CD4-positive, alpha-beta T cell treated with Interferon alpha-2 for 1 hour (primary cell): ENCODE data around the gene ROR2.

Experiments
- DNase-seq, 2 donors: peaks; one replicate each; pipeline ENCODE4 v3.0.0-alpha.2; 2020 to 2022

The ROR2 gene

DNA sequence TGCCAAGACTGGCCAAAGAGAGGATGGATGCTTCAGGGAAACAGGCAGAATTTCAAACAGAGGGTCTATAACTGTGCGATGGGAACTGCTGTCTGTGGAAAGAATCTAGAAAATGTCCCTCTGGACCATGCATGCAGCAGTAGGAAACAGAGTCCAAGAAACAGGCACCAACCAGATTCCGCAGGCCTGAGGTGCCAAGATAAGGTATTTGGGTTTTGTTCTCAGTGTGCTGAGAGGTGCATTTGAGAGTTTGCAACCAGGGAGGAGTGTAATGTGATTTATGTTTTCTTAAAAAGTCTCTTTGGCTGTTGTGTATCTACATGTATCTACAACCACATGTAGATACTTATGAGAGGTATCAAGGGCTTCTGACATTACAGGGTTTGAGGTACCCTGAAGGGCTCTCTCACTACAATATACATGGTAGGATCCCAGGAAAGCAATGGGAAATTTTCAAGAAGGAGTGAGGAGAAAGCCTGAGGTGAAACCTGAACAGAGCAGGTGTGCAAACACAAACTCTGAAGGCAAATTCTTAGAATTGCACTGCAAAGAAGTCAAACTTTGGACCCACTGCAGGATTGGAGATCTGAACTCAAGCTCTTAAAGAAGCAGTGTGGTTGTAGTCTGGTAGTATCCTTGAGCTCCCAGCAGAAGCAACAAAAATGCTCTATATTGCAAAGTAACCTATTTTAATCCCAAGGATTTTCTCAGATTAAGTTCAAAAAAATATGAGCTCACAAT, 343.6 kb downstream of the ROR2 start:
- DNase-seq = no peak

DNA sequence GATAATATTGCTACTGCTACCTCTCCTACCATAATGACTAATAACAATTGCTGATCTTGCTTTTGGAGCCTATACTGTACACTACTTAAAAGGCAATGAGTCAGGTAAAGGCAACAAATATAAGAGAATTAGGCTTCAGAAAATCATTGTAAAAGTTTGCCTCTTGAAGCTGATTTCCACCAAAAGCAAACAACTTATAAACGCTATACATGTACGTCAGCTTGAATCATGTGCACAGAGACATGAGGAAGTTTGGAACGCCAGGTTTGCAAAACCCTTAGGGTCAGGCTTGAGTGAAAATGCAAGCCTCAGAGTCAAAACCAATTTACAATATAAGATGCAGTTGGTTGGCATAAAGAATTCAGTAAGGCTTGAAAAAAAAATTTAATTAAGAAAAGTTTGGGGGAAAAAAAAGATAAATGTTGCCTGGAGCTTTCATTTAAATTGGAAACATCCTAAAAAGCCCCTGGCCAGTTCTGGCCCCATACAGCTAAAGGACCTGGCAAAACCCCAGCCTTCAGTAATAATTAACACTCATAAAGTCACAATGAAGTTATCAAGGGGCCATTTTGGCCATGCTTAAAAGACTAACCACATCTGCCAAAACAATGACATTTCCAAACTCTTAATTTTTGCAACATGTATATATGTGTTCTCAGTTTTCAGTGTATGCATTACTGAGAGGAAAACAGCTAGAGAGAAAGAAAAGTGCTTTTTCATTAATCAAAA, 345.4 kb downstream of the ROR2 start:
- no peak for DNase-seq

DNA sequence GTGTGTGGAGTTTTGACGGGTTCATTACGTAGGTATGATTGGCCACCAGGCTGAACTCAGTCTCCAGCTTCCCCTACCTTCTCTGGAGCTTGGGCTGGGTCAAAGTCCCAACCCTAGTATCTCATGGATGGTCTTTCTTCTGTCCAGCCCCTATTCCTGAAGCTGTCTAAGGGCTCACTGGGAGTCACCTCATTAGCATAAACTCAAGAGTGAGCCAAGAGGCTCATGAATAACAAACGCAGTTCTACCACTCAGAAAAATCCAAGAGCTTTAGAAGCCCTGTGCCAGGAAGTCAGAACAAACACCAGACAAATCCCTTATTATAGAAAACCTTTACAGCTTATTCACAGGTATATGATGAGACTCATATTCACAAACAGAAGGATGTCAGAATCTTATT, 346.1 kb downstream of the ROR2 start:
- no peak for DNase-seq

DNA sequence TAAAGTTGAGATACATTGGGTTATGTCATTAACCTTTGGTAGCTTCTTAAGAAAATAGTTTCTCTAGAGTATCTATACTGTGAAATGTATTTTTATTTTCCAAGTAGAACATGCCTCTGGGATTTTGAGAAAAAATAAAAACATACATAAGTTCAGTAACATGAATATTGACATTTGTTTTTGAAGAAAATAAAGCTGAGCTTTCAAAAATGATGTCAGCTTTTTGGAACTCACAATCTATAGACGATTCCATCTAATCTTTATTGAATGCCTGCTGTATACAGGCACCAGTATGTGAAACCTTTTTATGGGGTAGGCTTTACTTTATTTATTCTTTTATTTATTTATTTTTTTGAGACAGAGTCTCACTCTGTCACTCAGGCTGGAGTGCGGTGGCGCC, 350.5 kb downstream of the ROR2 start:
- no peak for DNase-seq

DNA sequence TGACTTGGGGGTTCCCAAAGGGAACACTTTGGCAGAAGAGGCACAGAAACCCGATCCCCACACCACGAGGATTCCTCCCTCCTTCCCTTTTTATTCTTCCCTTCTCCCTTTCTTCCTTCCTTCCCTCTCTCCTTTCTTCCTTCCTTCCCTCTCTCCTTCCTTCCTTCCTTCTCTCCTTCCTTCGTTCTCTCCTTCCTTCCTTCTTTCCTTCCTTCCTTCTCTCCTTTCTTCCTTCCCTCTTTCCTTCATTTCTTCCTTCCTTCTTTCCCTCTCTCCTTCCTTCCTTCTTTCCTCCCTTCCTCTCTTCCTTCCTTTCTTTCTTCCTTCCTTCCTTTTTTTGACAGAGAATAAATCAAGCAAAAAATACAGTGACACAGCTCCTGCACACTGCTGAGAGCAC, 358.4 kb downstream of the ROR2 start:
- no peak for DNase-seq

DNA sequence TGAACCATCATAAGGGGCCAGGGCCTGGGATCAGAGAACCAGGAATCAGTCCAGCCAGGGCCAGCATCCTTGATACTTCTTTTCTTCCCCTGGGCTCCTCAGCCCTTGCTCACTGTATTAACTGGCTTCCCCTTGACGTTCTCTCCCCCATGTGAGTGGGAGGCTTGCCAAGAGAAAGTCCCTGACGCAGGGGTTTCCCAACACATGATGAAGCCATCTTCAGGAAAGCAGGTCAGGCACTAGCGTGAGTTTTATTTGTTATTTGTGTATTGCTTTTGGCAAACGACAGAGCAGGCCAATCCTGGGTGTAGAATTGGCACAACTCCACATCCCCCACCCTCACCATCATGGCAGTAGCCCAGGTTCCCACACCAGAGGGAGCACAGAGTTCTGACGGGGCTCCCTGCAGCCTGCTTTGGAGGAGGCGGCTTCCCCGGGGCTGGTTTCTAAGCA, 360.9 kb downstream of the ROR2 start:
- DNase-seq = no peak

DNA sequence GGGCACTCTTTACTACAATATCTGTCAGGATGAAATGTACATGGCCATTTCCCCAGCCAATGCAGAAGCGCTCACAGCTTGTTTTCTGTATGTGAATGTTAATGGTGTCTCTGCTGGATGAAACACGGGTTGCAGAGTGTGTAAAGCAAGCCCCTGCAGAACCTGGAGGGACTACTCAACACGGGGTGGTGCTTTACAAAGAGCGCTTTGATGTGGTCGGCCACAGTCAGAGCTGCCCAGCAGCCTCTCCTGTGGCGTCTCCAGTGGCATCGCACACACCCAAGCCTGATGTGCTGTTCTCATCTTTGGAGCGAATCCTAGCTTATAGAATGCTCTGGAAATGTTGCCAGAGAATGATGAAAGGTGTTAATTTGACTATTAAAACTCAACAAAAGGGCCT, 363.7 kb downstream of the ROR2 start:
- no peak for DNase-seq

DNA sequence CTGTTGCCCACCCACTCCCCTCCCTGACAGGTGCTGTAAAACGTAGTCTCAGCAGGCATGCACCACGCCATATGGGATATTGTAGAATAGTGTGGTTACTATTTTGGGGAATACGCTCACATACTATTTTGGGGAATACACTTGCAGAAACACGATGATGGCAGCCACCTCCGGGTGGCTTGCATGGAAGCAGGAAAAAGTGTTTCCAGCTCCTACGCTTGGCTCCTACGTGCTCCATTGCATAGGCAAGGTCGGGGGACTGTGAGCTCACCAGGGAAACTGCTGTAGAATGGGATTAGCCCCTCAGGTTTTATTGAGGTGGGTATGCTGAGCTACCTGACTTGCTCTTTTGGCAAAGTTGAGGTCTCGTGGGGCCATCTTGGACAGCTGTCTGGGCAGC, 366.1 kb downstream of the ROR2 start:
- no peak for DNase-seq

DNA sequence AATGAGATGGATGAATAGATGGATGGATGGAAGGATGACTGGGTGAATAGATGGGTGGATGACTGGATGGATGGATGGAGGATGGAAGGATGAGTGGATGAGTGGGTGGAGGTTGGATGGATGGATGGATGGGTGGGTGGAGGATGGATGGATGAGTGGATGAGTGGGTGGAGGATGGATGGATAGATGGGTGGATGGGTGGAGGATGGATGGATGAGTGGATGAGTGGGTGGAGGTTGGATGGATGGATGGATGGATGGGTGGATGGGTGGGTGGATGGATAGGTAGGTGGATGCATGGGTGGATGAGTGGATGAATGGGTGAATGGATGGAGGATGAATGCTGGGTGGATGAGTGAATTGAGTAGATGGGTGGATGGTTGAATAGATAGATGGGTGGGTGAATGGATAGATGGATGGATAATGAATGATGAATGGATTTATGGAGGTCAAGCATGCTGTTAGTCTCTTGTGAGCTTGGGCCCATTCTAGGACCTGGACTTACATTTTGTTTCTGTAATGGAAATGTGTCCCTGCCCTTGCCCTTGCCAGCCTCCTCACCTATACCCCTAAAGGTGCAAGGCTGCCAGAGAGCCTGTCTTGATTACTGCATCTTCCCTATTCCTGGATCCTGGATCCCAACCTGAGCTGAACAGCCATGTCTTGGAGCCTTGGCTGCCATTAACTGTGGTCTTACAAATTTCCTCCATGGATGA, 366.7 kb downstream of the ROR2 start:
- no peak for DNase-seq

DNA sequence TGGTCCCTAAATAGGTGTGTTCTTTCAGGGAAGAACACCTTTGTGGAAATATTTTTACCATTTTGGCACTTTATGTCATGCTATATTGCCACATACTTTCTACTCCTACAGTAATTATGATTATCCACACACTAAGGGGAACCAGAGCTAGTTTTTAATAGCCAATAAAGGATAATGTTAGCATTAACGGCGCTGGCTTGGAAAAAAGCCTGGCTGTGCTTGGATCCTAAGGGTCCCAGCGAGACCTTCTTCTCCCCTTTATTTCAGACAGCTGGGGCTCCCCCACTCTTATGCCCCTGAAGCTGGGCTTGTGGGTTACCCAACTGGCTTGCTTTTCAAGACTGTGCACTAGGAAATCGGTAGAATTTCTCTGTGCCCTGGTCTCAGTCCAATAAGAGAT, 367.8 kb downstream of the ROR2 start:
- no peak for DNase-seq

DNA sequence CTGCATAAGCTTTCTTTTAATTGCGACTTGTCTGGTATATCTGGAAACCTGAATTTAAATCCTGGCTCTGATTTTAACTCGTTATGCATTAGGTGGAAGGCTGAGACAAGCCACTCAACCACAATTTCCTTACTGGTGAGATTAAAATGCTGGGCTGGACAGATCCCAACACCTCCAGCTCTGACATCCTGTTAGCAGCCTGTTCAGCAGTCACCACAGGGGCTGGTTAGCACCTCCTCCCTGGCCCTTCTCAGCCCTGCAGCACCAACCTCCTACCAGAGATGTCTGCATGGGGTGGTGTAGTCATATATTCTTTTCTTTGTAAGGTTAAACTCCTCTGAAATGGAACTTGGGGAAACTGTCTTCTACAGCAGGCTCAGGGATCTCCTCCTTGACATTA, 369.9 kb downstream of the ROR2 start:
- peak in 1 of 2 donors; percentile 9 for DNase-seq

DNA sequence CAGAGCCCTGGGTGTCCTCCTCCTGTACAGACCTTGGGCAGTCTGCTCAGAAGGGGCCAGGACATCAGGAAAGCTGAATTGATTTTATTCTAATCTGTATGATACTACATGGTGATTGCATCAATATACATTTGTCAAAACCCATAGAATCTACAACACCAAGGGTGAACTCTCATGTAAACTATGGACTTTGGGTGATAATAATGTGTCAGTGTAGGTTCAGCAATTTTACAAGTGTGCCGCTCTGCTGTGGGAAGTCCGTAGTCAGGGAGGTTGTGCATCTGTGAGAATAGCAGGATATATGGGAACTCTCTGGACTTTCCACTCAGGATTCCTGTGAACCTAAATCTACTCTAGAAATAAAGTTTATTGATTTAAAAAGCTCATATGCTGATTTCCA, 371.1 kb downstream of the ROR2 start:
- no peak for DNase-seq

DNA sequence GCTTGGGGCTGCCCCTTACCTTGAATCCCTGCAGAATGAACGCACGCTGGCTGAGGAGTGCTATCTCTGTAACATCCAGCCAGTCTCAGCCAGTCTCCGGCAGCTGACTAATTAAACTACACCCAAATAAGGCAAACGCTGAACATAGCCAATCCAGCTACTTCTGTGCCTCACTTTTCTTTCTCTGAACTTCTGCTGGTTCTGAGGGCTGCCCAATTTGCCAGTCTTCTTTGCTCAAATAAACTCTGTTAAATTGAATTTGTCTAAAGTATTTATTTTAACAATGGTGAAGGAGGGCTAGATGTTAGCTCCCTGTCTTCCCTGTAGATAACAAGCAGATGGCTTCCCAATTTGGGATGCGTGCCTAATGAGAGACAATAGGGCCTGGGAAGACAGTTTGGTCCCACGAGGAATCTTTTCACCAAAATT, 372.4 kb downstream of the ROR2 start:
- no peak for DNase-seq

DNA sequence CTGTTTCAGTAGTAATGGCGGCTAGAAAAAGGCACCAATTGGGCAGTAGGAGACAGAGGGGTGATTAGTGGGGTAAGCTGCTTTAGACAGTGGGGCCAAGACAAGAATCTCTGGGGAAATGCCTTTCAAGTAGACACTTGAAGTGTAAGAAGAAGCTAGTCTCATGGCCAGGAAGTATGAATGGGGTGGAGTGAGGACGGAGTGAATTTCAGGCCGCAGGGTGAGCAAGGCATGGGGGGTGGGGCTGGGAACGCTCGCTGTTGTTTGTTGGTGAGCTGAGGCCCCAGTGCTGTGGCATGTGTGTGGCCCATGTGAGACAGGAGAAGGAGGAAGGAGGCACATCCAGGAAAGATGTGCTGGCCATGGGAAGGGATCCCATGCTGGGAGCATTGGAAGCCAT, 377.2 kb downstream of the ROR2 start:
- DNase-seq = no peak

DNA sequence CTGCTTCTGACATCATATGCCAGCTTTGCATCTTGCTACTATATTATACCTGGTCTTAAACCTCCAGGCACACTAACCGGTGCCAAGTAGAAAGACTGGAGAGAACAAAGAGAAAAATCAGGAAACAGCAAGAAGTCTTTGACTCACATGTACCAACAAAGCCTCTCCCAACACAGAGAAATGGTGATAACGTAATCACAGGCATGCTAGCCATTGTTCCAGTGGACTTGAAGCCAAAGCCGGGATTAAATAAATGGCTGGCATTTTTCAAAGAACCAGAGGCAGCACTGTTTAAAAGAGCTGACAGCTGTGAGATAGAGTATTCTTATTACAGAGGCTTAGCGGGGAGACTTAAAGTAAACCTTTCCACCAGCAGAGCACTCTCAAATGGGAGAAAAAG, 378.0 kb downstream of the ROR2 start:
- DNase-seq = no peak

DNA sequence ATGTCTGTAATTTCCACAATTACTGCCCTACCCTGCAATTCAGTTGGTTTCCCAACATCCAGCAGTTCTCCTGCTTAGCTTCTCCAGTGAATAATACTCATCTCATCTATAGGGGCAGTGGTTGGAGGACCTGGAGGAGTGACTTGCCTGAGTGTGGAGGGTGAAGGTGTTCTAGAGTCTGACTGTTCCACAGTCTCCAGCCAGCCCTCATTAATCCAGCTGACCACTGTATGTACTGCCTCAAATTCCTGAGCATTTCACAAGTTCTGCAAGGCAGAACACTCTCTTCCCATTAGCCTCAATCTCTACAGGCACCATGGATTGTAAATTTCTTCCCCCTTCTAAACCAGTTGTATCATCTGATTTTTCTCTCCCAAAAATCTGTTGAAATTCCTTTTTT, 379.0 kb downstream of the ROR2 start:
- DNase-seq = no peak

DNA sequence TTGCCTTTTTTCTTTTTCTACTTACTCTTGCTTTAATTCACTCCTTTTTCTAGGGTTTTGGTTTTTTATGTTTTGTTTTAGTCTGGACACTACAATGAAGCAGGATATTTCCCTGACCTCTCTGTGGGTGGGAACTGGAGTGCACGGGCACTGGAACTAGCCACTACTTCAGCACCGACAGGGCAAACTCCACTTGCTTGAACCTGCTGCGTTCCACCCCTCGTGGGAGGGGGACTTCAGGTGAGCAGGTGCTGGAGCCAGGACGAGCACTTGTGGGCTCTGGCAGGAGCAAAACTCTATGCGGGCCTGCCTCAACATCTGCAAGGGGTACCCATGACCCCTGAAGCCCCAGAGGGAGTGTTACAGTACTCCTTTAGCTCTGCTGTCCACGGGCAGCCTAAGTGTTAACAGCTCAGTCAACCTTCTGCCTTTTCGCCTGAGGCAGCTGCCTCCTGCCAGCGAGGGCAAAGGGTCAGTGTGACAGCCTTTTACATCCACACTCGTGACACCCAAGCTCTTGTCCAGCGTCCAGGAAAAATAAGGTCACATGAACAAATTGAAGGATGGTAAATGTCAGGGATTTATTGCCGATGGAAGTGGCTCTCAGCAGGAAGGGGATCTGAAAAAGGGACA, 382.3 kb downstream of the ROR2 start:
- no peak for DNase-seq

DNA sequence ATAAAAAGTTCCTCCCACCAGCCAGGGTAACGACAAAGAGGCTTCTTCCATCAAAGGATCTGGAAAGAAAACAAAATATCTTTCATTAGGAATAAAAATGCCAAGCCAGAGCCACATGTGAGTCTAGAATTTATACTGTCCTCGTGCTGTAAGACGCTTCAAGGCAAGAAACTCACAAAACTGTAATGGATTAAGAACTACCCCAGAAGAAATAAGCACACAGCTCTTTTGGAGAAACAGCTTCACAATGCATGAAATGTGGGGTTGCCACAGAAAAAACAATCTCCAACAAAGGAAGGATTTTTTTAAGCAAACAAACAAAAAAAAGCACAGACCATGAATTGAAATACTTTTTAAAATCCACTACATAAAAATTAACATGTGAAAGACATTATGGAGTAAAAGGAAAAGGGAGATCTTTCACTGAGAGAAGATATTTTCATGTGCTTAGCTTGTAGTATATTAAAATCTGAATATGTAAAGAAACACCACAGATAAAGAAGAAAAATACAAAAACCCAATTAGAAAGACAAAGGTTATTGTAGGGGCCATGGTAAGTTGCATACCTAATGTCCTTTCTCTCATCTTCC, 385.9 kb downstream of the ROR2 start:
- DNase-seq = no peak

DNA sequence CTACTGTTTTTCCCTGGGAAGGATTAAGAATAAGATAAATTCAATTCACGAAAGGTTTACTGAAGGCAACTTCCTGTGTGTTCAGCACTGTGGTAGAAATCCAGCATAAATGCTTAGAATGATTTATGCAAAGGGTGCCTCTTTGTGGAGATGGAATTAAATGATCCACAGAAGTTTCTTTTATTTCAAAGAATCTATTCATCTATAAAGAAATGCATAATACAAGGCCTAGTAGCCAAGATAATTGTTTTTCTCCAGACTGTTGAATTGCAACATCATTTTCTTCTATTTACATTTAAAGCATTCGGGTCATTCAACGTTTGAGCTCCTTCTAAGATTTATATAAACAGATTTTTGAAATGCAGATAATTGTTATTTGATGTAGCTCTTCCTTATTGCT, 387.6 kb downstream of the ROR2 start:
- no peak for DNase-seq

DNA sequence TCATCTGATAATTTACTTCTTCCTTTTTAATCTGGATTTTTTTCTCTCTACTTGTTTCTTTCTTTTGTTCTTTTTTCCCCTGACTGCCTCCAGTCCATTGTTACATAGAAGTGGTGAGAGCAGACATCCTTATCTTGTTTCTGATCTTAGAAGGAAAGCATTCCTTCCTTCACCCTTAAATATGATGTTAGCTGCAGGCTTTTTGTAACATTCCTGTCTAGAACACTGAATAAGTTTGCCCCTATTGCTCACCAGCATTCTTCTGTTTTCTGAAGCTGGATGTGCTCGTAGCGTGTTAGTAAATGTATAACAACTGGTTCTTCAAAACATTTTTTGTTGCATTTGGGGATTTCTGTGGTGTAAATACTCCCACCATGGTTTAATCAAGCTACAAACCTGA, 389.7 kb downstream of the ROR2 start:
- no peak for DNase-seq

DNA sequence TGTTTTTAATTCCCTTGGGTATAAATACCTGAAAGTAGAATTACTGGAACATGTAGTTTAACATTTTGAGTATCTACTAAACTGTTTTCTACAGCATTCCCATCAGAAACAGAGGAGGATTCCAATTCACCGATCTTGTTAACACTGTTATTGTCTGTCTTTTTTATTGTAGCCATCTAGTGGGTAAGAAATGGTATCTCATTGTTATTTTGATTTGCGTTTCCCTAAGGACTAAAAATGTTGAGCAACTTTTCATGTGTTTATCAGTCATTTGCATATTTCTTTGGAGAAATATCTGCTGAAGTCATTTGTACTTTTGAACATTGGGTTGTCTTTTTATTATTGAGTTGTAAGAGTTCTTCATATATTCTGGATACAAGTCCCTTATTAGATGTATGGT, 391.1 kb downstream of the ROR2 start:
- no peak for DNase-seq

DNA sequence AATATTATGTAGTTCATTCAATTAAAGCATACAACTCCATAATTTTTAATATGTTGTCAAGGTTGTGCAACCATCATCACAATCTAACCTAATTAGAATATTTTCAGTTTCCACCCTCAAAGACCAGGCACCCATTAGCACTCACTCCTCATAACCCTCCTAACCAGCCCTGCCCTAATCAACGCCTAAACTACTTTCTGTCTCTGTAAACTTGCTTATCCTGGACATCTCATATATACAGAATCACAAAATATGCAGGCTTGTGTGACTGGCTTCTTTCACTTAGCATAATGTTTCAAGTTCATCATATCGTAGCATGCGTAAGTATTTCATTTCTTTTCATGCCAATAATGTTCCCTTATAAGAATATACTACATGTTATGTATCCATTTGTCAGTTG, 391.6 kb downstream of the ROR2 start:
- DNase-seq = no peak

DNA sequence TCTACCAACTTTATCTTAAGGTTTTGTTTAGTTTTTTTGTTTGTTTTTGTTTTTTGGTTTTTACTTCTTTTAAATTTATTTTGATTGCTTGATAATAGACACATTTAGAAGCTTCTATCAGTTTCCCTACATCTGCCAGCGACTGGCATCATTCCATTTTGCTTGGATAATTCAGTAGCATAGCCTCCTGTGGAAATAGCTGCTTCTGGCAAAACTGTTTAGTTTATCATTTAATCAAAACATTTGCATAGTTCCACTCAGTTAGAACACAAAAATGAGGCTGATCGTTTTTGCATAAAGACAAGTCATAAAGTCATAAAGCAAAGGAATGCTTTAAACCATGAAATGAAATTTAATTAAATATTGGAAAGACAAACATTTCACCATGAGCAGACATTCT, 392.7 kb downstream of the ROR2 start:
- no peak for DNase-seq
